Measurements from ENCODE around the gene MRPS6.

The MRPS6 gene

DNA sequence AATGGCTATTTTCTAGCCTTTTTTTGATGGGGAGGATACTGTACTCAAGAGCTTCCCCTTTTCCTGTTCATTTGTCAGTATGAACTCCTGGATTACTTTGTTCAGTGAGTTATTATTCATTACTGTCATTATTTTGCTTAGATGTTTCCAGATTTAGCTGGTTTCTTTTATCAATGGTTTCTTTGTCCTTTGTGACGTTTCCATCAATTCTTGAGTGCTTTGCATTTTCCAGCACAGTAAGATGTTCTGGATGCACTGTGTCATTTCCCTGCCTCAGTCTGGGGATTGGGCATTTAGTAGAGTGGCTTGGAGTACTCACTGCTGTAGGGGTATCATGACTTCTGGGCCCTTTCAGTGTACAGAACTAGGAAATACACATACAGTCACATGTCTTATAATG is 34.2 kb downstream of the MRPS6 start:
- Histone ChIP-seq H3K36me3 (ENCODE audit: control insufficient read depth, insufficient read depth, low read length) (no peaks in the 10 kb centered on the region; the same call in 1 of the 2 replicates), H3K4me3 (replicated peaks; ENCODE audit: low read depth, low read length) (no peak overlapping the region), H3K27me3 (replicated peaks; ENCODE audit: control insufficient read depth, insufficient read depth, low read length) (no peaks in the 10 kb centered on the region)
- TF ChIP-seq, protein P1, sequence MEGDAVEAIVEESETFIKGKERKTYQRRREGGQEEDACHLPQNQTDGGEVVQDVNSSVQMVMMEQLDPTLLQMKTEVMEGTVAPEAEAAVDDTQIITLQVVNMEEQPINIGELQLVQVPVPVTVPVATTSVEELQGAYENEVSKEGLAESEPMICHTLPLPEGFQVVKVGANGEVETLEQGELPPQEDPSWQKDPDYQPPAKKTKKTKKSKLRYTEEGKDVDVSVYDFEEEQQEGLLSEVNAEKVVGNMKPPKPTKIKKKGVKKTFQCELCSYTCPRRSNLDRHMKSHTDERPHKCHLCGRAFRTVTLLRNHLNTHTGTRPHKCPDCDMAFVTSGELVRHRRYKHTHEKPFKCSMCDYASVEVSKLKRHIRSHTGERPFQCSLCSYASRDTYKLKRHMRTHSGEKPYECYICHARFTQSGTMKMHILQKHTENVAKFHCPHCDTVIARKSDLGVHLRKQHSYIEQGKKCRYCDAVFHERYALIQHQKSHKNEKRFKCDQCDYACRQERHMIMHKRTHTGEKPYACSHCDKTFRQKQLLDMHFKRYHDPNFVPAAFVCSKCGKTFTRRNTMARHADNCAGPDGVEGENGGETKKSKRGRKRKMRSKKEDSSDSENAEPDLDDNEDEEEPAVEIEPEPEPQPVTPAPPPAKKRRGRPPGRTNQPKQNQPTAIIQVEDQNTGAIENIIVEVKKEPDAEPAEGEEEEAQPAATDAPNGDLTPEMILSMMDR (IDR thresholded peaks at IDR 0.05; ENCODE audit: insufficient read depth, low read length, poor library complexity, severe bottlenecking) = no peak
- no peak for DNase-seq (ENCODE audit: extremely low read depth, insufficient read length)

DNA sequence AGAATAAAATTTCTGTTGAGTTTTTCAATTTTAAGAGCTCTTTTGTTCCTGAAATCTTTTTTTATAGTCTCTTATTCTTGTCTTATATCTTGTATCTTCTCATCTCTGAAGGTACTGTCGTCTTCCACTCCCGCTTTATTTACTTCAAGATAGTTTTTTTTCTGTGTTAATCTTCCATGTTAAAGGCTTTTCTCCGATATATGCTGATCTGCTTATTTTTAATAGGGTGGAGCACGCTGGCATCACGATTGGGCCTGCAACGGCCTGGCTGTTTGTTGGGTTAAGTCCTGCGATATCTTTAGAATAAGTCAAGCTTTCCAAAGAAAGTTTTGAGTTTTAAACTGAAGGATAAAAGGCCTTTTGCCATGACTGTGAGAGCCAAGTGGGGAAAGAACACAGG is 35.7 kb downstream of the MRPS6 start:
- Histone ChIP-seq H3K36me3 (ENCODE audit: control insufficient read depth, insufficient read depth, low read length) (no peaks in the 10 kb centered on the region; the same call in 1 of the 2 replicates), H3K27me3 (replicated peaks; ENCODE audit: control insufficient read depth, insufficient read depth, low read length) (no peaks in the 10 kb centered on the region), H3K4me3 (replicated peaks; ENCODE audit: low read depth, low read length) (no peak overlapping the region)
- TF ChIP-seq, protein P1 (IDR thresholded peaks at IDR 0.05; ENCODE audit: insufficient read depth, low read length, poor library complexity, severe bottlenecking) = no peak
- no peak for DNase-seq (ENCODE audit: extremely low read depth, insufficient read length)

DNA sequence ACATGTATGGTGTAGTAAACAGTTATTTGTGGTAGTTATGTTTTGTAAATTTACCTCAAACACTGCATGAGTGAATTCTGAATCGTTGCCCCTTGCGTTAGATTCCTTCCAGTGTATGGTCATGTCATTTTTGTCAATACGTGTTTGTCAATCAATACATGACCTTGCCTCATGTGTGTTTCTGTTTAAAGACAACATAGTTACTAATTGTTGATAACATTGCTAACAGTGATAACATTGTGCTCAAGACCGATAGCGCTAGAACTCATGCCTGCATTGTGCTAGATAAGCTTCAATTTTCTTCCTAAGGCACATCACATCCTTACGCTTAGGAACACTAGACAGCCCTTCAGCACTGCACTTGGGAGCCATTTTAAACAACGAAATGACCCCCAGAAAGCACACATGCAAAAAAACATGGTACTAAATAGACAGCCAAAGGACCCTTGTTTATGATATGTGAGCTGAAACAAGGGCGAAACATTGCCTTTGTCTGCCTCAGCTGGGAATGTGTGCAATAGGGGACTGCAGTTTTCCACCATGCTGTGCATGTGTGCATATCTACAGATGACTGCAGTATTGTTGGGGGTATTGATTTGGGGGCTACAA is 37.3 kb downstream of the MRPS6 start:
- TF ChIP-seq, protein P1 (IDR thresholded peaks at IDR 0.05; ENCODE audit: insufficient read depth, low read length, poor library complexity, severe bottlenecking) = no peak
- DNase-seq (ENCODE audit: extremely low read depth, insufficient read length) = no peak
- no peaks in the 10 kb centered on the region; the same call in 1 of the 2 replicates for H3K36me3 ChIP-seq (ENCODE audit: control insufficient read depth, insufficient read depth, low read length)
- no peak overlapping the region for H3K4me3 ChIP-seq (replicated peaks; ENCODE audit: low read depth, low read length)
- no peaks in the 10 kb centered on the region for H3K27me3 ChIP-seq (replicated peaks; ENCODE audit: control insufficient read depth, insufficient read depth, low read length)

DNA sequence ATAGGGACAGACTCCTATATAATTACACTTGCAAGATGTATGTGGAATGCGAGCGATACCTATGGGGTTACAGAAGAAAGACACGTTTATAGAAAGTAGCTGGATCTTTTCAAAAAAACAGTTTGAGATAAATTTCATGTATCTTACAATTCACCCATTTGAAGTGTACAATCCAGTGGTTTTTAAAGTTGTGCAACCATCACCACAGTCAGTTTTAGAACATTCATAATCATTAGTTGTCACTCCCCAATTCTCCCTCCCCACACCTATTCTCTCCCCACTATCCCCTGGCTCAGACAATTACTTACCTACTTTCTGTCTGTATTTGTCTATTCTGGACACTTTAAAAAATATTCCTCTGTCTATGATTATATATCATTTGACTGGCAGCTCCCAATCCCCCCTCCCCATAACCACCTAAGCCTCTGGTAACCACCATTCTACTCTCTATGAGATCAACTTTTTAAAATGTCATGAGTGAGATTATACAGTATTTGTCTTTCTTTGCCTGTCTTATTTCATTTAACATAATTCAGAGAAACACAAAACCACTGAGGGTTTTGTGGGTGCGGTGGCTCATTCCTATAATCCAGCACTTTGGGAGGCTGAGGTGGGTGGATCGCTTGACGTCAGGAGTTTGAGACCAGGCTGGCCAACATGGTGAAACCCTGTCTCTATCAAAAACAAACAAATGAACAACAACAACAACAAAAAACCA is 39.1 kb downstream of the MRPS6 start:
- no peak for DNase-seq (ENCODE audit: extremely low read depth, insufficient read length)
- no peak overlapping the region for H3K4me3 ChIP-seq (replicated peaks; ENCODE audit: low read depth, low read length)
- TF ChIP-seq, protein P1 (IDR thresholded peaks at IDR 0.05; ENCODE audit: insufficient read depth, low read length, poor library complexity, severe bottlenecking) = no peak
- no peaks in the 10 kb centered on the region for H3K27me3 ChIP-seq (replicated peaks; ENCODE audit: control insufficient read depth, insufficient read depth, low read length)
- no peaks in the 10 kb centered on the region; the same call in 1 of the 2 replicates for H3K36me3 ChIP-seq (ENCODE audit: control insufficient read depth, insufficient read depth, low read length)

DNA sequence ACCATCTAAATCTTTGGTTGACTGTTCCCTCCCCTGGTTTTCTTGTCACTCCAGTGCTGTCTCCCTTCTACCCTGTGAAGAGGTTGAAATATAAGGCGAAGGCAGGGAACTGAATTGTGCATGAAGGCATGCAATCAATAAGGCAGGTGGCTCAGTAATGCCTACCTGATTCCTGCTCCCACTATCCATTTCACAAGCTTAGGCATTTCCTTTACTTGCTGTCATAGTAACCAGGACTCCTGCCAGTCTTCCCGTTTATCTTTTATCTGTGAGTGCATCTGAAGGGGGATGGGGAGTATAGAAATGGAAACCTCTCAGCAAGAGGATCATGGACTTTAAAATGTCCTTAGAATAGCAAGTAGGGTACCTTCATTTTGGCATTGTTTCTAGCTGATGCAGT is 40.5 kb downstream of the MRPS6 start:
- no peak for DNase-seq (ENCODE audit: extremely low read depth, insufficient read length)
- no peaks in the 10 kb centered on the region for H3K27me3 ChIP-seq (replicated peaks; ENCODE audit: control insufficient read depth, insufficient read depth, low read length)
- no peak overlapping the region for H3K4me3 ChIP-seq (replicated peaks; ENCODE audit: low read depth, low read length)
- TF ChIP-seq, protein P1 (IDR thresholded peaks at IDR 0.05; ENCODE audit: insufficient read depth, low read length, poor library complexity, severe bottlenecking) = no peak
- no peaks in the 10 kb centered on the region; the same call in 1 of the 2 replicates for H3K36me3 ChIP-seq (ENCODE audit: control insufficient read depth, insufficient read depth, low read length)
